Body of pancreas (tissue), 4 donors: ENCODE data around the gene RNF2.

Experiments
- POLR2A ChIP-seq, 3 donors: fragments of 450-650 bp; IDR thresholded peaks; one replicate each; pipeline ENCODE4 v1.6.1; 2016; ENCODE audit warnings: antibody characterized with exemption in 3 of 3, mild to moderate bottlenecking in 2 of 3
- TF ChIP-seq, protein P1 (sequence below), 7 experiments: fragments of 450-650 bp in 4 of 7; fragments of 200-600 bp in 3 of 7; sonication (generic) in 3 of 7; IDR thresholded peaks; one replicate each; pipeline ENCODE4 v1.5.1; 2016 to 2019; ENCODE audit warnings: antibody characterized with exemption in 7 of 7

DNA sequence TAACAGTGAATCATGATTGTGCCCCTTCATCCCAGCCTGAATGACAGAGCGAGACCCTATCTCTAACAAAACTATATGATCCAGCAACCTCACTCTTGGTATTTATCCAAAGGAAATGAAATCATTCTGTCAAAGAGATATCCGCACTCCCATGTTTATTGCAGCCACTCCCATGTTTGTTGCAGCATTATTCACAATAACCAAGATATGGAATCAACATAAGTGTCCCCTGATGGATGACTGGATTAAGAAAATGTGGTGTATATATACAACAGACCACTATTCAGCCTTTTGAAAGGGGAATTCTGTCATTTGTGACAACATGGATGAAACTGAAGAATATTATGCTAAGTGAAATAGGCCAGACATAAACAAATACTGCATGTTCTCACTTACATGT, 67.0 kb downstream of the RNF2 start:
- no peak for TF ChIP-seq POLR2A (IDR thresholded peaks at IDR 0.05)
- TF ChIP-seq, protein P1, sequence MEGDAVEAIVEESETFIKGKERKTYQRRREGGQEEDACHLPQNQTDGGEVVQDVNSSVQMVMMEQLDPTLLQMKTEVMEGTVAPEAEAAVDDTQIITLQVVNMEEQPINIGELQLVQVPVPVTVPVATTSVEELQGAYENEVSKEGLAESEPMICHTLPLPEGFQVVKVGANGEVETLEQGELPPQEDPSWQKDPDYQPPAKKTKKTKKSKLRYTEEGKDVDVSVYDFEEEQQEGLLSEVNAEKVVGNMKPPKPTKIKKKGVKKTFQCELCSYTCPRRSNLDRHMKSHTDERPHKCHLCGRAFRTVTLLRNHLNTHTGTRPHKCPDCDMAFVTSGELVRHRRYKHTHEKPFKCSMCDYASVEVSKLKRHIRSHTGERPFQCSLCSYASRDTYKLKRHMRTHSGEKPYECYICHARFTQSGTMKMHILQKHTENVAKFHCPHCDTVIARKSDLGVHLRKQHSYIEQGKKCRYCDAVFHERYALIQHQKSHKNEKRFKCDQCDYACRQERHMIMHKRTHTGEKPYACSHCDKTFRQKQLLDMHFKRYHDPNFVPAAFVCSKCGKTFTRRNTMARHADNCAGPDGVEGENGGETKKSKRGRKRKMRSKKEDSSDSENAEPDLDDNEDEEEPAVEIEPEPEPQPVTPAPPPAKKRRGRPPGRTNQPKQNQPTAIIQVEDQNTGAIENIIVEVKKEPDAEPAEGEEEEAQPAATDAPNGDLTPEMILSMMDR (IDR thresholded peaks at IDR 0.05): no peak
